ENCODE data around the gene RAB41.

- no peak for TF ChIP-seq ZZZ3 (CRISPR knock-in tag; IDR thresholded peaks at IDR 0.05; ENCODE audit: borderline replicate concordance)
- no peak for TF ChIP-seq ZNF772 (CRISPR knock-in tag; IDR thresholded peaks at IDR 0.05)
- no peak for TF ChIP-seq CHD2 (IDR thresholded peaks at IDR 0.05; ENCODE audit: low read depth, low read length)
- no peak for TF ChIP-seq PHF8 (CRISPR knock-in tag; IDR thresholded peaks at IDR 0.05)
- TF ChIP-seq HDAC6 (IDR thresholded peaks at IDR 0.05; ENCODE audit: low read depth, low read length) = no peak
- TF ChIP-seq HNRNPUL1 (IDR thresholded peaks at IDR 0.05; ENCODE audit: low read depth, low read length) = no peak
These were observed 24.3 kb upstream of the RAB41 start for GRCh38 chrX:70257423-70258288.
